ENCODE results near the gene IGFBP4. TPM values are rescaled to one million over a fixed set of nuclear protein-coding genes. Genes with fewer than 3 reads are reported as not detected.
A peak's percentile ranks its signal among the peaks of the same experiment; 100 is the strongest.

Gene IGFBP4
- total and polyA plus RNA-seq, 2 of the 4 experiments (the other 2 are of a cell fraction): 308 to 1,187 TPM

DNA sequence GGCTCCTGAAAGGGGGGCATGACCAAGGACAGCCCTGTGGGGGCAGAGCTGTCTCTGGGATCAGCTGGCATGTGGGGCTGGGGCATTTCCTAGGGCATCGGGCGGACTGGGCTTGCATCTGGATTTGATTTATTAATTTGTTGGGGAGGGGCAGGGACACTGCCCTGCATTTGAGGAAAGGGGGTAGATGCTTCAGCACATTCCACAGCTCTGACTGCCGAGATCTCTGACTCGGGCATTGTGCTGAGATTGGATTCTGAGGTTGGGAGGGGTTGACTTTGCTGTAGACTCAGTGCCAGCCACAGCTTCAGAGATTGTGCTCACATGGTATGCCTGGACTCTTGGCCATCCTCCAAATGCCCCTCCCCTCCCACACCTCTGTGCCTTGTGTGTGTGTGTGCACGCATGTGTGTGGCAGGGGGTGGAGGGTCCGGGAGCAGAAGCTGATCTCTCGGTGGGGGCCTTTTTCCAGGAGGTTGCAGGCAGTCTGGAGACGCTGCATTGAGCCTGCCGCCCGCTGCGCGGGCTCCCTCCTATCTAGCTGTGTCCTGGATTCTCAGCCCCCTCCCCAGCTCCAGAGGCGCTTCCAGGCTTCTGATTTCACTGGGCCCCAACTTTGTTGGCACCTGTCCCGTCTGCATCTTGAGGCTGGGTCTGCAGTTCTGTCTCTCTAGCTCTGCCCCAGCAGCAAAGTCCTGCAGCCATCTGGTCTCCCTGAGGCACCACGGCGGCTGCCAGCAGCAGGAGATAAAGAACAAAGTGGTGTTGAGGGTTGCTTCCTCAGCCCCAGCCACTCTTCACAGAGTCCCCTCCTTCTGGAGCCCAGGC lies 14.9 kb downstream of the IGFBP4 start:
- no peak overlapping the region for H3K9ac ChIP-seq (ENCODE audit: low read depth, low read length)
- peak overlapping the region; percentile 43; the same call in 1 of the 2 replicates for H3K56ac ChIP-seq (ENCODE audit: extremely low read depth, insufficient read depth, low read length)
- no peak overlapping the region for H3K4me3 ChIP-seq (ENCODE audit: insufficient read depth, low read depth, low read length)
- H3K36me3 ChIP-seq (ENCODE audit: control insufficient read depth, insufficient read depth, low read length): peaks cover 55% of the 10 kb centered on the region
- H3K4me1 ChIP-seq (ENCODE audit: control insufficient read depth, insufficient read depth, low read length): peaks cover 36% of the 10 kb centered on the region
- peaks cover 8 to 51% of the 10 kb centered on the region in 2 experiments for H3K79me1 ChIP-seq (ENCODE audit: low read depth in 1 of 2, low read length in 2 of 2)
- H4K8ac ChIP-seq (ENCODE audit: low read depth in 2 of 2, low read length in 2 of 2): peak overlapping the region; percentile 15 to 85; a peak in 2 of 4 replicates
- H3K9me1 ChIP-seq (ENCODE audit: insufficient read depth, low read length): peaks cover 37% of the 10 kb centered on the region
- H2BK120ac ChIP-seq (ENCODE audit: low read depth, low read length): peak overlapping the region; percentile 64
- H3K14ac ChIP-seq (replicated peaks; ENCODE audit: low read depth, low read length): peak overlapping the region; percentile 75
- 0 out of 3 replicates have a peak overlapping the region, but pooled peaks have one; percentile 29 for H2BK15ac ChIP-seq (ENCODE audit: low read depth, low read length)
- H2AK5ac ChIP-seq (ENCODE audit: low read depth, low read length): peak overlapping the region; percentile 87
- H4K91ac ChIP-seq (ENCODE audit: insufficient read depth, low read depth, low read length): peak overlapping the region; percentile 74
- dilution Hi-C loops (cut with HindIII; ENCODE audit: low sequenced_read_pairs, unreplicated experiment): no loop called here
- peak overlapping the region; percentile 29 for H2AFZ ChIP-seq (replicated peaks; ENCODE audit: low read length, poor library complexity)
- no peaks in the 10 kb centered on the region for H3K9me3 ChIP-seq (ENCODE audit: control insufficient read depth, insufficient read depth, low read length)
- CTCF ChIA-PET: interaction anchor here (1.1 to 1.5 kb wide), 2 partner anchors 49 to 102 kb away, joined by 3 to 5 read pairs; no protein-coding TSS in a partner anchor
- POLR2A ChIA-PET (ENCODE audit: unreplicated experiment): no interaction called here
- H3K18ac ChIP-seq (ENCODE audit: low read depth, low read length): peak overlapping the region; percentile 18; the same call in 1 of the 2 replicates
- in situ Hi-C loops (cut with MboI; ENCODE audit: low sequenced_read_pairs): no loop called here
- peak overlapping the region; percentile 78 for H2BK20ac ChIP-seq (ENCODE audit: low read depth, low read length)
- peak overlapping the region; percentile 17; the same call in 1 of the 2 replicates for H4K5ac ChIP-seq (ENCODE audit: low read depth, low read length)
- DNase-seq (peak; percentile 84), ATAC-seq (ENCODE audit: low read depth) (peak; percentile 58)
- WGBS, 2 experiments (ENCODE audit: extremely low coverage in 2 of 2, insufficient read length in 1 of 2): 35% methylated on average over 4 of the region's 16 CpGs; no CpG with 5 or more reads in 1 of the 2 experiments
- H2BK5ac ChIP-seq (ENCODE audit: low read depth, low read length, poor library complexity, severe bottlenecking): peak overlapping the region; percentile 45
- no peaks in the 10 kb centered on the region for H3K27me3 ChIP-seq (ENCODE audit: control insufficient read depth, insufficient read depth, low read length)
- H4K20me1 ChIP-seq (ENCODE audit: insufficient read depth, low read length): peaks cover 51% of the 10 kb centered on the region
- H3K23ac ChIP-seq (ENCODE audit: low read depth, low read length): 0 out of 2 replicates have a peak overlapping the region, but pooled peaks have one; percentile 87
- H3K4me2 ChIP-seq (ENCODE audit: low read depth, low read length): no peak overlapping the region
- peak overlapping the region; percentile 48 for H3K27ac ChIP-seq (ENCODE audit: insufficient read depth, low read length)
- intact Hi-C loops (cut with micrococcal nuclease): no loop called here
- peak overlapping the region; percentile 79 for H3K4ac ChIP-seq (ENCODE audit: low read depth, low read length)
- BruUV-seq (replicated peaks): no TSS peak
- peak overlapping the region; percentile 63 for H2AK9ac ChIP-seq (replicated peaks; ENCODE audit: low read depth, low read length, poor library complexity)
- TF ChIP-seq CEBPB (IDR thresholded peaks at IDR 0.05; ENCODE audit: low read depth, low read length) (no peak), POLR2A (IDR thresholded peaks at IDR 0.05; ENCODE audit: low read depth, low read length) (peak; percentile 42; the same call in 1 of the 2 replicates), MAZ (IDR thresholded peaks at IDR 0.05; ENCODE audit: borderline replicate concordance, low read depth, low read length) (peak; percentile 73; the same call in 1 of the 2 replicates), BHLHE40 (IDR thresholded peaks at IDR 0.05; ENCODE audit: low read depth, low read length) (no peak), RFX5 (IDR thresholded peaks at IDR 0.05; ENCODE audit: low read depth, low read length) (no peak), RCOR1 (IDR thresholded peaks at IDR 0.05; ENCODE audit: insufficient replicate concordance, low read length) (no peak), MXI1 (IDR thresholded peaks at IDR 0.05; ENCODE audit: borderline replicate concordance, low read depth, low read length) (peak; percentile 26; the same call in 1 of the 2 replicates), RAD21 (IDR thresholded peaks at IDR 0.05; ENCODE audit: low read length) (no peak), NFE2L2 (IDR thresholded peaks at IDR 0.05; ENCODE audit: low read depth, low read length) (peak; percentile 43; the same call in 1 of the 2 replicates), SMC3 (IDR thresholded peaks at IDR 0.05; ENCODE audit: low read depth, low read length) (no peak)
- TF ChIP-seq, protein P1, sequence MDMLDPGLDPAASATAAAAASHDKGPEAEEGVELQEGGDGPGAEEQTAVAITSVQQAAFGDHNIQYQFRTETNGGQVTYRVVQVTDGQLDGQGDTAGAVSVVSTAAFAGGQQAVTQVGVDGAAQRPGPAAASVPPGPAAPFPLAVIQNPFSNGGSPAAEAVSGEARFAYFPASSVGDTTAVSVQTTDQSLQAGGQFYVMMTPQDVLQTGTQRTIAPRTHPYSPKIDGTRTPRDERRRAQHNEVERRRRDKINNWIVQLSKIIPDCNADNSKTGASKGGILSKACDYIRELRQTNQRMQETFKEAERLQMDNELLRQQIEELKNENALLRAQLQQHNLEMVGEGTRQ (IDR thresholded peaks at IDR 0.05; ENCODE audit: low read depth, low read length): peak; percentile 36; the same call in 1 of the 2 replicates
- TF ChIP-seq, protein P2, sequence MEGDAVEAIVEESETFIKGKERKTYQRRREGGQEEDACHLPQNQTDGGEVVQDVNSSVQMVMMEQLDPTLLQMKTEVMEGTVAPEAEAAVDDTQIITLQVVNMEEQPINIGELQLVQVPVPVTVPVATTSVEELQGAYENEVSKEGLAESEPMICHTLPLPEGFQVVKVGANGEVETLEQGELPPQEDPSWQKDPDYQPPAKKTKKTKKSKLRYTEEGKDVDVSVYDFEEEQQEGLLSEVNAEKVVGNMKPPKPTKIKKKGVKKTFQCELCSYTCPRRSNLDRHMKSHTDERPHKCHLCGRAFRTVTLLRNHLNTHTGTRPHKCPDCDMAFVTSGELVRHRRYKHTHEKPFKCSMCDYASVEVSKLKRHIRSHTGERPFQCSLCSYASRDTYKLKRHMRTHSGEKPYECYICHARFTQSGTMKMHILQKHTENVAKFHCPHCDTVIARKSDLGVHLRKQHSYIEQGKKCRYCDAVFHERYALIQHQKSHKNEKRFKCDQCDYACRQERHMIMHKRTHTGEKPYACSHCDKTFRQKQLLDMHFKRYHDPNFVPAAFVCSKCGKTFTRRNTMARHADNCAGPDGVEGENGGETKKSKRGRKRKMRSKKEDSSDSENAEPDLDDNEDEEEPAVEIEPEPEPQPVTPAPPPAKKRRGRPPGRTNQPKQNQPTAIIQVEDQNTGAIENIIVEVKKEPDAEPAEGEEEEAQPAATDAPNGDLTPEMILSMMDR (conservative IDR thresholded peaks at IDR 0.05; ENCODE audit: low read depth, low read length): no peak
- TF ChIP-seq, protein P3, sequence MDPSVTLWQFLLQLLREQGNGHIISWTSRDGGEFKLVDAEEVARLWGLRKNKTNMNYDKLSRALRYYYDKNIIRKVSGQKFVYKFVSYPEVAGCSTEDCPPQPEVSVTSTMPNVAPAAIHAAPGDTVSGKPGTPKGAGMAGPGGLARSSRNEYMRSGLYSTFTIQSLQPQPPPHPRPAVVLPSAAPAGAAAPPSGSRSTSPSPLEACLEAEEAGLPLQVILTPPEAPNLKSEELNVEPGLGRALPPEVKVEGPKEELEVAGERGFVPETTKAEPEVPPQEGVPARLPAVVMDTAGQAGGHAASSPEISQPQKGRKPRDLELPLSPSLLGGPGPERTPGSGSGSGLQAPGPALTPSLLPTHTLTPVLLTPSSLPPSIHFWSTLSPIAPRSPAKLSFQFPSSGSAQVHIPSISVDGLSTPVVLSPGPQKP (IDR thresholded peaks at IDR 0.05; ENCODE audit: borderline replicate concordance, low read depth, low read length): no peak
